Colonic mucosa (tissue), 4 donors: ENCODE measurements around the gene KLRD1. TPM values are rescaled to one million over a fixed set of nuclear protein-coding genes. Genes with fewer than 3 reads are reported as not detected.

Experiments
- DNase-seq: peaks from one replicate; pipeline ENCODE4 v3.0.0-alpha.2; 2020
- H3K27ac ChIP-seq: fragments of 200-600 bp; one replicate; pipeline ENCODE4 v1.8.0; 2021
- H3K27me3 ChIP-seq: fragments of 200-600 bp; one replicate; pipeline ENCODE4 v1.8.0; 2021
- H3K36me3 ChIP-seq: fragments of 200-600 bp; one replicate; pipeline ENCODE4 v1.8.0; 2021
- H3K4me1 ChIP-seq: fragments of 200-600 bp; one replicate; pipeline ENCODE4 v1.8.0; 2021; ENCODE audit warnings: mild to moderate bottlenecking
- H3K4me3 ChIP-seq: fragments of 200-600 bp; one replicate; pipeline ENCODE4 v1.8.0; 2021
- H3K9ac ChIP-seq, 2 donors: one replicate each; pipeline ENCODE4 v1.7.0; 2013; ENCODE audit warnings: control low read depth in 2 of 2, low read depth in 2 of 2, low read length in 2 of 2
- H3K9me3 ChIP-seq: fragments of 200-600 bp; one replicate; pipeline ENCODE4 v1.8.0; 2021
- CTCF ChIP-seq: fragments of 200-600 bp; IDR thresholded peaks from one replicate; pipeline ENCODE4 v1.8.0; 2022; ENCODE audit warnings: antibody characterized with exemption, mild to moderate bottlenecking
- intact Hi-C: fragments of 100-400 bp; cut with DNase I; formaldehyde crosslinking; loops from one replicate; pipeline ENCODE4 v1.14.1; 2022
- total RNA-seq, 2 donors: library from RNA; stranded (reverse); fragmentation: NEBNext Ultra II Directional in 1 of 2; extraction: Animal tissue kit (Norgen Biotek cat#: 25700) in 1 of 2; gene quantifications; one replicate each; pipeline ENCODE4 v1.2.1, GENCODE V29; 2021
- donor health status: healthy.
- donor health status: DM: no; HTN: no; CAD: no.
- donor health status: DM: no; HTN: no; CAD: no.

The KLRD1 gene
- total RNA-seq, 2 donors from 2014 or later, result 1.1 to 1.5 TPM

- no peaks in the 10 kb centered on the region for H3K9me3 ChIP-seq
- intact Hi-C loops, result no loop called here
- no peak overlapping the region for H3K9ac ChIP-seq
- TF ChIP-seq CTCF, result no peak
- H3K4me3 ChIP-seq, result no peak overlapping the region
- no peaks in the 10 kb centered on the region for H3K27me3 ChIP-seq
- no peak for DNase-seq
- H3K27ac ChIP-seq, result no peak overlapping the region
- no peaks in the 10 kb centered on the region for H3K36me3 ChIP-seq
- peaks cover 3% of the 10 kb centered on the region for H3K4me1 ChIP-seq
Measured at GRCh38 chr12:10358131-10358530, 50.5 kb downstream of the KLRD1 start.

GRCh38 chr12:10358969-10359368 is 51.3 kb downstream of the KLRD1 start:
- no peak for TF ChIP-seq CTCF
- H3K4me3 ChIP-seq, result no peak overlapping the region
- DNase-seq, result no peak
- no peaks in the 10 kb centered on the region for H3K9me3 ChIP-seq
- intact Hi-C loops, result no loop called here
- H3K36me3 ChIP-seq, result no peaks in the 10 kb centered on the region
- H3K27ac ChIP-seq, result no peak overlapping the region
- H3K4me1 ChIP-seq, result peaks cover 6% of the 10 kb centered on the region
- no peak overlapping the region for H3K9ac ChIP-seq
- H3K27me3 ChIP-seq, result no peaks in the 10 kb centered on the region

GRCh38 chr12:10361084-10361483 is 53.4 kb downstream of the KLRD1 start:
- Histone ChIP-seq H3K4me1 (peaks cover 6% of the 10 kb centered on the region), H3K36me3 (no peaks in the 10 kb centered on the region), H3K27ac (no peak overlapping the region), H3K4me3 (no peak overlapping the region), H3K9ac (no peak overlapping the region), H3K9me3 (no peaks in the 10 kb centered on the region), H3K27me3 (no peaks in the 10 kb centered on the region)
- intact Hi-C loops, result no loop called here
- no peak for TF ChIP-seq CTCF
- no peak for DNase-seq

- no peak for DNase-seq
- H3K9me3 ChIP-seq, result no peaks in the 10 kb centered on the region
- no peaks in the 10 kb centered on the region for H3K27me3 ChIP-seq
- H3K4me3 ChIP-seq, result no peak overlapping the region
- no peak overlapping the region for H3K27ac ChIP-seq
- H3K4me1 ChIP-seq, result peaks cover 6% of the 10 kb centered on the region
- H3K36me3 ChIP-seq, result no peaks in the 10 kb centered on the region
- H3K9ac ChIP-seq, result no peak overlapping the region
- TF ChIP-seq CTCF, result no peak
- intact Hi-C loops, result no loop called here
Measured at GRCh38 chr12:10361622-10362021, 54.0 kb downstream of the KLRD1 start.

GRCh38 chr12:10362325-10362724 is 54.7 kb downstream of the KLRD1 start:
- TF ChIP-seq CTCF, result no peak
- DNase-seq, result no peak
- Histone ChIP-seq H3K9ac (no peak overlapping the region), H3K36me3 (no peaks in the 10 kb centered on the region), H3K4me1 (peaks cover 6% of the 10 kb centered on the region), H3K4me3 (no peak overlapping the region), H3K9me3 (no peaks in the 10 kb centered on the region), H3K27me3 (no peaks in the 10 kb centered on the region), H3K27ac (peak overlapping the region; percentile 85)
- intact Hi-C loops, result no loop called here
